ENCODE data around the gene CELF4.
"Not testable (repeated sequence)": the region's sequence is repeated elsewhere in the genome, so short reads cannot be mapped to it uniquely, and the experiment has no call there.

The CELF4 gene

DNA sequence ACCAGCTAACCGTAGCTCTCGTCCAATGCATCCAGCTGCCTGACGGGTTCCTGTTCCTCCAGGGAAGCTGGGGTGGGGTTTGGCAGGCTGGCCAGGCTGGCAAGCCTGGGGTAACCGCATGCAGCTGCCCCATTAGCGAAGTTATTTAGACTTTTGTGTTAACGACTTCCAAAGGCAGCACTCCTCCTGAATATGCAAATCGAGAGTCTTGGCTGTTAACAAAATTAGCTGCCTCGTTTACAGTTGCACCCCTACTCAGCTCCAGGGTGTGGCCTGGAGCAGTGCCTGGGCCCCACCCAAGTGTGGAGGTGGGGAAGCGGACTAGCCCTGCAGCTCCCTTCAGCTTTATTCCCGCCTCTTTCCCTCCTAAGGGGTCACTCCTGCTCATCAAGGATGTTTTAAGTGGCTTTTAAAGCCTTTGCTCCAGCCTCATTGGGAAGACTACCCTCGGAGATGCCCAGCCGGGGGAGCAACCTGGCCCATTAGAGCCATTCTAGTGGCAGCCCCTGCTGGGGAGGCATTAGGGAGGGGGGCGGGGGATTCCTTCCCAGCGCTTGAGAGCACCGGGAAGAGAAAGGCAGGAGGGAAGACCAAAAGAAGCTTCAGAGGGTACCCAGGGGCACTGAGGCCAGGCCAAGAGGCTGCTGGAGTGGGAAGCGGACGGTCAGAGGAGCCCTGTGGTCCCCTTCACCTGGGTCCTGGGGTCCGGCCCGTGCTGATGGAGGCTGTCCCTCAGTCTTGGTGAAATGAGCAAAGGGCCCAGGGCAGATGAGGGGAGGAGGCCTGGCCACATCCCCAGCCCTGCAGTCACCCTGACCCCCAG is 204.1 kb downstream of the CELF4 start:
- Histone ChIP-seq H3K4me3 (no peak overlapping the region), H3K4me1 (peaks cover 13% of the 10 kb centered on the region), H3K27me3 (ENCODE audit: low read depth) (no peaks in the 10 kb centered on the region), H3K36me3 (replicated peaks) (no peaks in the 10 kb centered on the region), H3K9me3 (no peaks in the 10 kb centered on the region)
- DNase-seq (ENCODE audit: low spot score in 2 of 2) = peak in 1 of 2 experiments; percentile 10
- in situ Hi-C loops (cut with MboI; ENCODE audit: low sequenced_read_pairs) = no loop called here

DNA sequence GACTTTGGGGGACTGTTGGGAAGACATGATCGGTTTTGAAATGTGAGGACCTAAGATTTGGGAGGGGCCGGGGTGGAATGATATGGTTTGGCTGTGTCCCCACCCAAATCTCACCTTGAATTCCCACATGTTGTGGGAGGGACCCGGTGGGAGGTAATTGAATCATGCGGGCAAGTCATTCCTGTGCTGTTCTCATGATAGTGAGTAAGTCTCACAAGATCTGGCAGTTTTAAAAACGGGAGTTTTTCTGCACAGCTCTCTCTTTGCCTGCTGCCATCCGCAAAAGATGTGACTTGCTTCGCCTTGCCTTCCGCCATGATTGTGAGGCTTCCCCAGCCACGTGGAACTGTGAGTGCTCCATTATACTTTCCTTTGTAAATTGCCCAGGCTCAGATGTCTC is 207.5 kb downstream of the CELF4 start:
- H3K9me3 ChIP-seq; DNase-seq (ENCODE audit: low spot score in 2 of 2); H3K27me3 ChIP-seq (ENCODE audit: low read depth); in situ Hi-C loops (cut with MboI; ENCODE audit: low sequenced_read_pairs); H3K4me3 ChIP-seq; H3K36me3 ChIP-seq (replicated peaks): not testable (repeated sequence)
- H3K4me1 ChIP-seq = peaks cover 13% of the 10 kb centered on the region

DNA sequence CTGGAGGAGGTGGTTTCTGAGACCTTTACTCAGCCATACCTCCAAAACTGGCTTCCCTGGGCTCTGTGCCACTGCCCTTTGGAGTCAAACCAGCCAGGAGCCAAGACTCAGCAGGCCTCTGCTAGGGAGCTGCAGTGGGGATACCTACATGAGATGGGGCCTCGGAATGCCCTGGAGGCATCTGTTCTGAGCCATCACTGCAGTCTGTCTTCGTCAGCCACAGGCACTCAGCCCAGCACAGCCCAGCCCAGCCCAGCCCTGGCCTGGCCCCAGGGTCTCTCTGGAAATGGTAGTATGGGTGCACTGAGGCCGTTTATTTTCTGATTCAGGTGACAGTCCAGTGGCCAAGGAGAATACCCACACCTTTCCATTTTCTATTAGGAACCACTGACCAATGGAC is 209.8 kb downstream of the CELF4 start:
- in situ Hi-C loops (cut with MboI; ENCODE audit: low sequenced_read_pairs) = no loop called here
- Histone ChIP-seq H3K4me3 (no peak overlapping the region), H3K9me3 (no peaks in the 10 kb centered on the region), H3K27me3 (ENCODE audit: low read depth) (no peaks in the 10 kb centered on the region), H3K4me1 (no peaks in the 10 kb centered on the region), H3K36me3 (replicated peaks) (no peaks in the 10 kb centered on the region)
- no peak for DNase-seq (ENCODE audit: low spot score in 2 of 2)

DNA sequence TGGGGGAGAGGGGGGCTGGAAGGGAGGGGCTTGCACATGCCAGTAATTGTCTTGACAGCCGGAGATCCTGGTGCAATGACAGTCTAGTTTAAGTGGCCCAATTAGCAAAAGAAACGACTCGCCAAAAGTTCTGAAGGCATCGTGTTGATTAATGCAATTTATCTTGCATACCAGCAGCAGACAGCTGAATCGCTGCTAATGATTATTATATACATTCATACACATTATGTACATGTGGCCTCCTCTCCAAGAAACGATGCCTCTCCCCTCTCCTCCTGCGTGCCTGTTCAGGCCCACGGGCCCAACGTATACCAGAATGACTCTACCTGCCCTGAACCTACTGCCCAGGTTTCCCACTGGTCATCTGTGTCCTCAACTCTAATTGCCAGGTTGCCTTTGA is 214.5 kb downstream of the CELF4 start:
- H3K9me3 ChIP-seq = no peaks in the 10 kb centered on the region
- no peak overlapping the region for H3K4me3 ChIP-seq
- H3K36me3 ChIP-seq (replicated peaks) = no peaks in the 10 kb centered on the region
- no peaks in the 10 kb centered on the region for H3K4me1 ChIP-seq
- H3K27me3 ChIP-seq (ENCODE audit: low read depth) = no peaks in the 10 kb centered on the region
- DNase-seq (ENCODE audit: low spot score in 2 of 2) = no peak
- in situ Hi-C loops (cut with MboI; ENCODE audit: low sequenced_read_pairs) = no loop called here

DNA sequence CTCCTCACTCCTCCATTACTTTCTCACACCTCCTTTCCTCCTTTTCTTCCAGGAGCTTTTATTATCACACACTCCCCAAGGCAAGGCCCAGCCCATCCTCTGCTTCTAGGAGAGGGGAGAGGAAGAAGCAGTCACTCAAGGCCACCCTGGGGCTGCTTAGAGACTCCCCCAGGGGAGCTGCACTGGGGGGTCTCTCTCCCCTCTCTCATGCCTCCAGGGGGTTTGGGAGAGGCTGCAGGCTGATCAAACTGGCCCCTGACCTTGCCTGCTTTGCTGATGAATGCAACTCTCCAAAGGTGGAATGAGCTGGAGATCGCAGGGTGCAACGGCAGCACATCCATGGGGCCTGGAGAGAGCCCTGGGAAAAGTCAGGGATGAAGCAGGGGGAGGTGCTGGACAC is 216.9 kb downstream of the CELF4 start:
- DNase-seq (ENCODE audit: low spot score in 2 of 2) = no peak
- in situ Hi-C loops (cut with MboI; ENCODE audit: low sequenced_read_pairs) = loop anchor here (10.0 kb wide), 1 partner anchor 126 kb away; no protein-coding TSS in a partner anchor
- H3K4me1 ChIP-seq = no peaks in the 10 kb centered on the region
- peaks cover 7% of the 10 kb centered on the region for H3K27me3 ChIP-seq (ENCODE audit: low read depth)
- no peak overlapping the region for H3K4me3 ChIP-seq
- H3K9me3 ChIP-seq = no peaks in the 10 kb centered on the region
- no peaks in the 10 kb centered on the region for H3K36me3 ChIP-seq (replicated peaks)

DNA sequence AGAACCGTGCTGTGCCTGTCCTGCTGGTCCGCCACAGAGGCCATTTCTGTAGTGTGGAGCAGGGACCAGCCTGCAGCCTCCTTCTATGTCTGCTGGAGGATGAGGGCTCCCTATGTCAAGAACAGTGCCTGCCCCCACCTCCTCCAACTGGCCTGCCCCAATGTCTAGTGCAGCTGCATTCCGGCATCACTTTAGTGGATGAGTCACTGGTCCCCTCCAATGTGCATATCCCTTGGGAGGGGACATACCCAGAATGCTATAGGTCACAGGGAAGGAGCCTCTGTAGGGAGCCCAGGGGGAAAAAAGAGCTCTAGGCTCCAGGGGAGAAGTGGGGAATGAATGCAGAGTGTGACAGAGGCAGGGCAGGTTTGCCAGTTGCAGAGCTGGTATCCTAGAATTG is 219.6 kb downstream of the CELF4 start:
- DNase-seq (ENCODE audit: low spot score in 2 of 2) = no peak
- H3K27me3 ChIP-seq (ENCODE audit: low read depth) = peaks cover 9% of the 10 kb centered on the region
- H3K9me3 ChIP-seq = no peaks in the 10 kb centered on the region
- no peaks in the 10 kb centered on the region for H3K36me3 ChIP-seq (replicated peaks)
- in situ Hi-C loops (cut with MboI; ENCODE audit: low sequenced_read_pairs) = loop anchor here (10.0 kb wide), 1 partner anchor 129 kb away; no protein-coding TSS in a partner anchor
- no peak overlapping the region for H3K4me3 ChIP-seq
- H3K4me1 ChIP-seq = no peaks in the 10 kb centered on the region

DNA sequence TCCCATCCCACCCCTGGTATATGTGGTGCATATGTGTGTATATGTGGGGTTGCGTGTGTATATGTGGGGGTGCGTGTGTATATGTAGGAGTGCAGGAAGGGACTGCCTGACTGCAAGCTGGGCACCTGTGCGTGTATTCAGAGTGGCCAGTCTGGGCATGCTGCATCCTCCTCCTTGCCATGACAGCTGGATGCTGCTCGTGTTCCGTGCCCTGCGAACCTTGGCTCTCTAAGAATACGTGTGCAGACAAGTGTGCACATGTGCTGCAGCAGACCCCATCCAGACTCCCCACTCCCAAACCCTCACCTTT is 222.1 kb downstream of the CELF4 start:
- DNase-seq (ENCODE audit: low spot score in 2 of 2) = no peak
- in situ Hi-C loops (cut with MboI; ENCODE audit: low sequenced_read_pairs) = loop anchor here (10.0 kb wide), 1 partner anchor 131 kb away; no protein-coding TSS in a partner anchor
- H3K9me3 ChIP-seq = no peaks in the 10 kb centered on the region
- no peaks in the 10 kb centered on the region for H3K36me3 ChIP-seq (replicated peaks)
- no peak overlapping the region for H3K4me3 ChIP-seq
- H3K27me3 ChIP-seq (ENCODE audit: low read depth) = peaks cover 9% of the 10 kb centered on the region
- H3K4me1 ChIP-seq = no peaks in the 10 kb centered on the region

DNA sequence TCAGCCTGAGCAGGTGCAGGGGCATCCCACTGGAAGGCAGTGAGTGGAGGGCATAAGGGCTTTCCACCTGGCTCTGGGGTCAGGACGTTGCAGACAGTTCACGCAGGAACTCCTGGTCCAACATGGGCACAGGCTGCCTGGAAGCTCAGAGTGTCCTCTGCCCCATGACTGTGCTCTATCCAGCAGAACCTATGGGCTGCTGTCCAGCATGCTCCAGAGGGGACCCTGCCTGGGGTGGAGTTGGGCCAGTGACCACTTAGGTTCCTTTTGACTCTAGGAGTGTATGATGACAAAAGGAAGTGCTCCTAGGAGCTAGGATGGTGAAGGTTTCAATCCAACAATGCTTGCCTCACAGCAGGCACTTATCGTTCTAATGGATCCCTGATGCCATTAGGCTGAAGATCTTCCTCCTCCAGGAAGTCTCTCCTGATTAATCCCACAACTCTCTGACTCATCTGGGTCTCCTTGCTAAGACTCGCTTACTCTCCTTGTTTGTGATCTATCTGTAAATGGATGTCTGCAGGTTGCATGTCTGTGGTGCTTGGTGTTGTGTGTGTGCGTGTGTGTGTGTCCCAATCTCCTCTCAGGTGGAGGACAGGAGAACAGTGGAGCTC is 224.0 kb downstream of the CELF4 start:
- no peak for DNase-seq (ENCODE audit: low spot score in 2 of 2)
- in situ Hi-C loops (cut with MboI; ENCODE audit: low sequenced_read_pairs) = loop anchor here (10.0 kb wide), 1 partner anchor 133 kb away; no protein-coding TSS in a partner anchor
- H3K4me1 ChIP-seq = no peaks in the 10 kb centered on the region
- no peaks in the 10 kb centered on the region for H3K9me3 ChIP-seq
- H3K36me3 ChIP-seq (replicated peaks) = no peaks in the 10 kb centered on the region
- H3K27me3 ChIP-seq (ENCODE audit: low read depth) = peaks cover 9% of the 10 kb centered on the region
- no peak overlapping the region for H3K4me3 ChIP-seq

DNA sequence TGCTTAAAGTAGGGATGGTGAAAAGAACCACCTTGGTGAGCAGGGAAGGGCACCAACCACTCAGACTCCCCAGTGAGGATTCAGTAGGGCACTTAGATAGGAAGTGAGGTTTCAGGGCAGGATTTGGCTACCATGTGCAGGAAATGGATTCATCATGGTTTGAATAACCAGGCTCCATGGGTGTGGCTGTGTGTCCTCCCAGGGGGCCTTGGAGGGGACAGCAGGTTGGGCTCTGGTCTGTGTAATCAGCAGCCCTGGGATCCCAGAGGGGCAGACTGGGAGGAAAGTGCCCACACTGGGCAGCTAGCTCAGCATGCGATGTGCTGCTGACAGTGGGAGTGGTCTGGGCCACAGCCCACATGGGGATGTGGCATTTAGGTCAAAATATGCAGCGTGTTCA is 224.6 kb downstream of the CELF4 start:
- Histone ChIP-seq H3K36me3 (replicated peaks) (no peaks in the 10 kb centered on the region), H3K27me3 (ENCODE audit: low read depth) (peaks cover 9% of the 10 kb centered on the region), H3K9me3 (no peaks in the 10 kb centered on the region), H3K4me3 (no peak overlapping the region), H3K4me1 (no peaks in the 10 kb centered on the region)
- in situ Hi-C loops (cut with MboI; ENCODE audit: low sequenced_read_pairs) = loop anchor here (10.0 kb wide), 1 partner anchor 134 kb away; no protein-coding TSS in a partner anchor
- no peak for DNase-seq (ENCODE audit: low spot score in 2 of 2)

DNA sequence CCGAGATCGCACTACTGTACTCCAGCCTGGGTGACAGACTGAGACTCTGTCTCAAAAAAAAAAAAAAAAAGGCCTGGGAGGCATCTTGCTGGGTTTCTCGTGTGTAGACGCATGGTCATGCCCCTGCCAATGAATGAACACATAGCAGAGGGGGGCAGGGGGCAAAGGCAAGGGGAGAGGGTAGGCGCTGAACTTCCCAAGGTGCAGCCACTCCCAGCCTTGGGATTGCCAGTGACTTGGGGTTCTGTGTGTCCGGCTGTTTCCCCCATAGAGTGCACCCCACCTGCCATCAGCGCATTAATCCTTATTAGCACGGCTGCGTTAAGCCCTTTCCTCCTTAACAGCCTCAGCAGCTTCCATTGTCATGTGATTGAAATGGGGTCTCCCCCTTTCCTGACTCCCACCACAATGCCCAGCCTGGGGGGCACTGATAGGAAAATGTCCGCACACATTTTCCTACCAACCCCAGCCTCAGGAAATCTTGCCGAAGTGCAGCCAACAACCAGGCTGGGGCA is 225.8 kb downstream of the CELF4 start:
- H3K4me1 ChIP-seq = no peaks in the 10 kb centered on the region
- DNase-seq (ENCODE audit: low spot score in 2 of 2) = no peak
- in situ Hi-C loops (cut with MboI; ENCODE audit: low sequenced_read_pairs) = loop anchor here (10.0 kb wide), 1 partner anchor 135 kb away; no protein-coding TSS in a partner anchor
- peaks cover 9% of the 10 kb centered on the region for H3K27me3 ChIP-seq (ENCODE audit: low read depth)
- H3K4me3 ChIP-seq = no peak overlapping the region
- H3K36me3 ChIP-seq (replicated peaks) = no peaks in the 10 kb centered on the region
- no peaks in the 10 kb centered on the region for H3K9me3 ChIP-seq

DNA sequence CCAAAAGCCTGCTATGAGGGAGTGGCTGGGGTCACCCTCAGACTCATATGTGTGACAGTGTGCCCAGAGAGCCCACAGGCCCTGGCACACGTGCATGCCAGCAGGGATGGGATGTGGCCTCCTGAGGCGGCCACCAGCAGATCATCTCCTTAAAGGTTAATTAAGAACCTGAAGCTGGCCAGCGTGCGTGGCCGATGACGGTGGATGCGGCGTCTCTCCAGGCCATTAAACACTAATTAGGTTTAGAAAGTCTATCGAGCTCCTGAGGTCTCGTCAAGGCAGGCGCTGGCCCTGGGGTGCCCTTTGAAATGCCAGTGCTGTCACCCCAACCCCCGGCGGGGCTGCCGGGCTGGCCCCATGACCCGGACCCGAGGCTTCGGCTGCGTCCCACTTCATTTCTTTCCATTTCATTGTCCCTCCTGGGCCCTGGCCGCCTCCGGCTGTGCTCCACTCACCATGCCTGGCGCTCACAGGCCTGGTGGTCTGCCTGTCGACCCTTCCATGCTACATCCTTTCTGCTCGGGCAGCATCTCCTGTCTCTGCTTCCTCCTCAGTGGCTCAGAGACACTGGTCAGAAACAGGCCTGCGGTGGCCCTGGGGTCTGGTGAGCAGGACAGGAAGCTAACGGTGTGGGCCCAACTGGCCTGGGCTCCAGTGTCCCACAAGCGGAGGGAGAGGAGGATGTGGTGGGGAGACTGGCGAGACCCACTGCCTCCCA is 228.9 kb downstream of the CELF4 start:
- in situ Hi-C loops (cut with MboI; ENCODE audit: low sequenced_read_pairs) = no loop called here

DNA sequence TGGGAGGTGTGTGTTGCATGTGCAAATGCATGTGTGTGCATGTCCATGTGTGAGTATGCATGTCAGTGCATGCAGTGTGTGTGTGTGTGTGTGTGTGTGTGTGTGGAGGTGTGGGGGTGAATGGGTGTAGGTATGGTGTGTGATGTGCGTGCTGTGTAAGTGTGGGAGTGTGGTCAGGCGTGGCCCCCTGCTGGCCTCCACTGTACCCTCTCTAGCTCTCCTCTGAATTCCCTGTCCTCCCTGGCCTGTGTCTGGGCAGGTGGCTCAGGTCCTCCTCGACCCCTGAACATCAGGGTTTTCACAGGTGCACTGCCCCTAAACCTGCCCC is 230.2 kb downstream of the CELF4 start:
- no peaks in the 10 kb centered on the region for H3K27me3 ChIP-seq (ENCODE audit: low read depth)
- no peaks in the 10 kb centered on the region for H3K4me1 ChIP-seq
- peak in 1 of 2 experiments; percentile 34 for DNase-seq (ENCODE audit: low spot score in 2 of 2)
- in situ Hi-C loops (cut with MboI; ENCODE audit: low sequenced_read_pairs) = no loop called here
- no peaks in the 10 kb centered on the region for H3K36me3 ChIP-seq (replicated peaks)
- no peak overlapping the region for H3K4me3 ChIP-seq
- H3K9me3 ChIP-seq = no peaks in the 10 kb centered on the region

More for the DNA sequence above, 228.9 kb downstream of the CELF4 start:
- Histone ChIP-seq H3K4me3 (no peak overlapping the region), H3K9me3 (no peaks in the 10 kb centered on the region), H3K36me3 (replicated peaks) (no peaks in the 10 kb centered on the region), H3K4me1 (no peaks in the 10 kb centered on the region), H3K27me3 (ENCODE audit: low read depth) (no peaks in the 10 kb centered on the region)
- DNase-seq (ENCODE audit: low spot score in 2 of 2) = no peak

DNA sequence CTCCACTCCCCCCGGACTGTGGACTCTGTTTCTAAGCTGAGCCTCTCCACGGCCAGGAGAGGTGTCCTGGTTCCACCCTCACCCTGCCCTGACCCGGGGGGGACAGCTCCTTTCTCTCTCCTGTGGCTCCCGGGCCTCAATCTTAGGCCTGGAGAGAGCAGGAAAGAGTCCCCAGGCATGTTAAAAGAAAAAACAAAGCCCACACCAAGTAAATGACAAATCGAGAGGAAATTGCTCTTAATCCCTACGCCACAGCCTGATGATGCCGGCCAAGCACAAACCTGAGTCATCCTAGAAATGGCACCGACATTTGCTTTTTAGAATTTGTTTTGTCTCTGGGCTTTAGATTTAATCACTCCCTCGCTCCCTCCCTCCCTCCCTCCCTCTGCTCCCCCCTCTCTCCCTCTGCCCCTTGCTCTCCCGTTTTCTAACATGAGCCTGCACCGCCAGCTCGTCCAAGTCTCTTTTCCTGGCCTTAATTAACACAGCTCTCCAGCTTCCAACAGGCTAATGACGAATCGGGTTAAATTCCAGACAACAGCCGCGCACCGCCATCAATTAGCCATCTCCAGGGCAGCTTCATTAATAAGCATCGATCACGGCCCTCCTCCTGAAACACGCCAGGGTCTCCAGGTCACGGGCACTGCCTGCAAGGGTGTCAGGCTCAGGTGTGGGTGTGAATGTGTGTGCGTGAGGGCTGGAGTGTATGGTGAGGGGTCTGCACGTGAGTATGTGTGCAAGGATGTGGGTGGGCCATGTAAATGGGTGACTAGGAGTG is 230.8 kb downstream of the CELF4 start:
- H3K36me3 ChIP-seq (replicated peaks) = no peaks in the 10 kb centered on the region
- no peaks in the 10 kb centered on the region for H3K9me3 ChIP-seq
- H3K27me3 ChIP-seq (ENCODE audit: low read depth) = no peaks in the 10 kb centered on the region
- no peaks in the 10 kb centered on the region for H3K4me1 ChIP-seq
- DNase-seq (ENCODE audit: low spot score in 2 of 2) = no peak
- no peak overlapping the region for H3K4me3 ChIP-seq
- in situ Hi-C loops (cut with MboI; ENCODE audit: low sequenced_read_pairs) = no loop called here
